GM12875 (cell line): ENCODE results near the gene DDX39A.
"Not testable (repeated sequence)": the region's sequence is repeated elsewhere in the genome, so short reads cannot be mapped to it uniquely, and the experiment has no call there.

Experiments
- H3K4me3 ChIP-seq: one replicate; pipeline ENCODE4 v1.5.1; 2011; ENCODE audit warnings: low read depth, low read length, control low read depth
- TF ChIP-seq, protein P1 (sequence below): IDR thresholded peaks from 2 replicates; pipeline ENCODE4 v1.5.1; 2011; ENCODE audit warnings: low read depth, mild to moderate bottlenecking, control low read depth, inconsistent platforms, low read length, moderate library complexity, borderline replicate concordance; ENCODE audit not compliant: insufficient read depth

Gene DDX39A

GRCh38 chr19:14378890-14379289 is 40.3 kb downstream of the DDX39A start:
- TF ChIP-seq, protein P1, sequence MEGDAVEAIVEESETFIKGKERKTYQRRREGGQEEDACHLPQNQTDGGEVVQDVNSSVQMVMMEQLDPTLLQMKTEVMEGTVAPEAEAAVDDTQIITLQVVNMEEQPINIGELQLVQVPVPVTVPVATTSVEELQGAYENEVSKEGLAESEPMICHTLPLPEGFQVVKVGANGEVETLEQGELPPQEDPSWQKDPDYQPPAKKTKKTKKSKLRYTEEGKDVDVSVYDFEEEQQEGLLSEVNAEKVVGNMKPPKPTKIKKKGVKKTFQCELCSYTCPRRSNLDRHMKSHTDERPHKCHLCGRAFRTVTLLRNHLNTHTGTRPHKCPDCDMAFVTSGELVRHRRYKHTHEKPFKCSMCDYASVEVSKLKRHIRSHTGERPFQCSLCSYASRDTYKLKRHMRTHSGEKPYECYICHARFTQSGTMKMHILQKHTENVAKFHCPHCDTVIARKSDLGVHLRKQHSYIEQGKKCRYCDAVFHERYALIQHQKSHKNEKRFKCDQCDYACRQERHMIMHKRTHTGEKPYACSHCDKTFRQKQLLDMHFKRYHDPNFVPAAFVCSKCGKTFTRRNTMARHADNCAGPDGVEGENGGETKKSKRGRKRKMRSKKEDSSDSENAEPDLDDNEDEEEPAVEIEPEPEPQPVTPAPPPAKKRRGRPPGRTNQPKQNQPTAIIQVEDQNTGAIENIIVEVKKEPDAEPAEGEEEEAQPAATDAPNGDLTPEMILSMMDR: no peak
- H3K4me3 ChIP-seq: no peak overlapping the region

GRCh38 chr19:14377883-14378328 is 41.2 kb downstream of the DDX39A start:
- H3K4me3 ChIP-seq: peak overlapping the region; percentile 47

DNA sequence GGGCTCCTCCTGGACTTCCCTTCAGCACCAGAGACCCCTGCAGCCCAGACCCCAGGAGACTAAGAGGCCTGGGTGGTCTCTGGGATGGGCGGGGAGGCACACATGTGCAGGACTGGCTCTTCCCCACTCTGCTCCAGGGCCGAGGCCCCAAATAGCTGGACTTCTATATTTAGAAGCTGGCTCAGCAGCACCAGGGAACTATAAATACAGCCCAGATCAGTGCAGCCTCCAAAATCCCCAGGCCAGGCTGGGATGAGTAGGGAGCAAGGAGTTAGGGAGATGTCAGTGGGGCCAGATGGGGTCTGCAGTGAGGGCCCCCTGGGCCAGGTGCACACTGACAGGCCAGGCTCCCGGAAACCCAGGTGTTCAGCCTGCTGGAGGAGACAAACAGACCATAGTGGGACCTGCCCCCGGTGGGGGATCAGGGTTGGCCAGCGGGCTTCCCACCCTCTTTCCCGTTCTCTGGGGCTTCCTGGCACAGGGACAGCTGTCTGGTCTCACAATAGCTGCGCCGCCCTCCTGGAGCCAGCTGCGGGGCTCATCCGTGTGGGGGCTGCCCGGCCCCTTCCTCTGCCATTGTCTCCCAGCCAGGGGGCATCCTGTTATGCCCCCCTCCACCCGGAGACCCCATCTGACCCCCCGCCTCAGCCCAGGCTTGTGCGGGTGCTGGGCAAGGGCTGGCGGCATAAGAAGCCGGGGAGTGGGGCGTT is 43.4 kb downstream of the DDX39A start:
- H3K4me3 ChIP-seq: no peak overlapping the region
- TF ChIP-seq, protein P1: no peak

More at GRCh38 chr19:14377883-14378328, 41.2 kb downstream of the DDX39A start:
- TF ChIP-seq, protein P1: no peak

GRCh38 chr19:14375055-14375581 is 44.0 kb downstream of the DDX39A start:
- H3K4me3 ChIP-seq: no peak overlapping the region
- TF ChIP-seq, protein P1: no peak

DNA sequence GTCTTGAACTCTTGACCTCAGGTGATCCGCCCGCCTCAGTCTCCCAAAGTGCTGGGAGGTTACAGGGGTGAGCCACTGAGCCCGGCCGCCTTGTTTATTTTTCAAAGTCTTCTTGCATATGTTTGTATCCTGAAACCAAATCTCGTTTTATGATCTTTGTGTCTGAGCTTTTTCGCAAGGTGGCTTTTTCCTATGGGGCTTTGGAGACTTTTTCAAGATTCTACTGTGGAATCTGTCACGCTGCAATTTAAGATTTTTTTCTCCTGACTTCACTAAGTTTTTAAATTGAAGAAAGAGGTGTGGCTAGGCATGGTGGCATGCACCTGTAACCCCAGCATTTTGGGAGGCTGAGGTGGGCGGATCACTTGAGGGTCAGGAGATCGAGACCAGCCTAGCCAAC is 44.8 kb downstream of the DDX39A start:
- not testable (repeated sequence) for H3K4me3 ChIP-seq

GRCh38 chr19:14372384-14373077 is 46.6 kb downstream of the DDX39A start:
- H3K4me3 ChIP-seq: not testable (repeated sequence)

GRCh38 chr19:14371301-14371821 is 47.8 kb downstream of the DDX39A start:
- TF ChIP-seq, protein P1: no peak
- H3K4me3 ChIP-seq: no peak overlapping the region

GRCh38 chr19:14370940-14371280 is 48.2 kb downstream of the DDX39A start:
- no peak overlapping the region for H3K4me3 ChIP-seq
- TF ChIP-seq, protein P1: no peak
